Activated T-cell treated with anti-CD3 and anti-CD28 coated beads, Interleukin-2, amount 50 U/mL, for 24 hours (primary cell): ENCODE measurements around the gene DMRTA2.

Experiments used
- DNase-seq: peaks from one replicate; pipeline ENCODE4 v3.0.0-alpha.2; 2020
- H3K27ac Mint-ChIP-seq: 2 replicates; pipeline ENCODE4 v1.8.0; 2020; ENCODE audit warnings: mild to moderate bottlenecking, mixed read lengths
- H3K27me3 Mint-ChIP-seq: 2 replicates; pipeline ENCODE4 v1.8.0; 2020; ENCODE audit warnings: mixed read lengths
- H3K36me3 Mint-ChIP-seq: 2 replicates; pipeline ENCODE4 v1.8.0; 2020; ENCODE audit warnings: low read depth, mixed read lengths
- H3K4me1 Mint-ChIP-seq: 2 replicates; pipeline ENCODE4 v1.8.0; 2020; ENCODE audit warnings: low read depth, mixed read lengths
- H3K4me3 Mint-ChIP-seq: 2 replicates; pipeline ENCODE4 v1.8.0; 2020; ENCODE audit warnings: mild to moderate bottlenecking, moderate library complexity, mixed read lengths
- H3K9me3 Mint-ChIP-seq: 2 replicates; pipeline ENCODE4 v1.8.0; 2020; ENCODE audit warnings: mixed read lengths

DMRTA2 gene

GRCh38 chr1:50422946-50423669 lies at the start of gene DMRTA2:
Gene DMRTA2 (minus strand): TSS chr1:50423443. CDS start chr1:50421536, 1,907 bp downstream.
- Mint-ChIP-seq H3K9me3 (no peaks in the 10 kb centered on the region), H3K27ac (peak within 1 kb of the TSS; percentile 71), H3K36me3 (no peaks in the 10 kb centered on the region), H3K4me1 (peaks cover 64% of the 10 kb centered on the region), H3K27me3 (peaks cover 87% of the 10 kb centered on the region), H3K4me3 (peak within 1 kb of the TSS; percentile 70)
- DNase-seq: peak; percentile 41

GRCh38 chr1:50471967-50472366 lies 48.7 kb upstream of the DMRTA2 start:
- Mint-ChIP-seq H3K36me3 (peaks cover 58% of the 10 kb centered on the region), H3K4me1 (no peaks in the 10 kb centered on the region), H3K27ac (no peak overlapping the region), H3K27me3 (no peaks in the 10 kb centered on the region), H3K9me3 (no peaks in the 10 kb centered on the region), H3K4me3 (no peak overlapping the region)
- DNase-seq: no peak

DNA sequence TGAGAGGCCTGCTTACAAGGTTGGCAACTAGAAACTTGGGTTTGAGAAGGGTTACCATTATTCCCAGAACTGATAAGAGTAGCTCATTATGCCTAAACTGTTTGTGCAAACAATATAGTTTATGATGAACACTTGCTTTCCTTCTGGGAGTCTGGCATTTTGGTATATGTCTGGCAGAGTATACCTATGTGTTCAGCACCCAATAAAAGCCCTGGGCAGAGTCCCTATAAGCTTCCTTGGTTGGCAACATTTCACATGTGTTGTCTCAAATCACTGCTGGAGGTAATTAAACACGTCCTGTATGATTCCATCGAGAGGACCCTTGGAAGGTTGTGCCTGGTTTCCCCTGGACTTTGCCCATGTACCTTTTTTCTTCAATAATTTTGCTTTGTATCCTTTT lies 39.7 kb upstream of the DMRTA2 start:
- no peak overlapping the region for H3K27ac Mint-ChIP-seq
- no peaks in the 10 kb centered on the region for H3K9me3 Mint-ChIP-seq
- H3K4me1 Mint-ChIP-seq: no peaks in the 10 kb centered on the region
- H3K4me3 Mint-ChIP-seq: no peak overlapping the region
- no peaks in the 10 kb centered on the region for H3K27me3 Mint-ChIP-seq
- no peak for DNase-seq
- peaks cover 23% of the 10 kb centered on the region for H3K36me3 Mint-ChIP-seq

GRCh38 chr1:50458507-50458906 lies 35.3 kb upstream of the DMRTA2 start:
- Mint-ChIP-seq H3K27me3 (no peaks in the 10 kb centered on the region), H3K9me3 (no peaks in the 10 kb centered on the region), H3K36me3 (peaks cover 32% of the 10 kb centered on the region), H3K27ac (no peak overlapping the region), H3K4me3 (no peak overlapping the region), H3K4me1 (peaks cover 7% of the 10 kb centered on the region)
- no peak for DNase-seq

DNA sequence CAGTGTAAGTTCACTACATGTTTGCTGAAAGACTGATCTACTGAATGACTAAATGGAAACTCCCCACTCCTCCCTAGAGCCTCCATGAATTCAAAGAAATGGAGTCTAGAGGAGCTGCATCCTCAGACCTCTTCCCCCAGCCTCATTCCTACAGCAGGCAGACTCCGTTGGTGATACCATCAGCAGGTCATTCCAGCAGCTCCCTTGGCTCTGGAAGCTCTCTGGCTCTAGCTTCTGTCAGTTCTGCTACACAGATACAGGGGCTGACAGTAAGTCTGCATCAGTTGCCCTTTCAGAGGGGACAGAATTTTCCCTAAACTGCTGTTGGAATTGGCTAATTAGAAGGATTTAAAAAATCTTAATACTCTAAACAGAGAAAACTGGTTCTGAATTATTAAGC lies 31.7 kb upstream of the DMRTA2 start:
- DNase-seq: no peak
- H3K4me3 Mint-ChIP-seq: no peak overlapping the region
- H3K27me3 Mint-ChIP-seq: no peaks in the 10 kb centered on the region
- H3K9me3 Mint-ChIP-seq: no peaks in the 10 kb centered on the region
- no peak overlapping the region for H3K27ac Mint-ChIP-seq
- peaks cover 30% of the 10 kb centered on the region for H3K4me1 Mint-ChIP-seq
- H3K36me3 Mint-ChIP-seq: peaks cover 25% of the 10 kb centered on the region

DNA sequence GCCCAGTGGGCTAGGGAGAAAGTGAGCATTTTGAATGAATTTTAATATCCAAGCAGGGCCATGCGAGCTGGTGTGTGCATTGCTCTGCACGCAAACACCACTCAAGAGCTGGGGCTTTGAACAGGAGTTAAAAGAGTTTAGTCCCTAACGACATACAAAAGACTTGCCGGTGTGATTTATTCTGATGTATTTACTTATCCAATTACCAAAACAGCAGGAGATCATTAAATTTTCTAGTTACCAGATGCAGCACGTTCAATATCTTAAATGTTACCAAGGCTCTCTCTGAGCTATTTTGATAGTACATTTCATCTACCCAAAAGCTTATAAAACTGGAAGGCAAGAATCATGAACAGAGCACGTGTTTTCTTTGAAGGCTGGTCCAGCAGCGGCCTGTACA lies 30.0 kb upstream of the DMRTA2 start:
- Mint-ChIP-seq H3K27ac (no peak overlapping the region), H3K27me3 (no peaks in the 10 kb centered on the region), H3K36me3 (peaks cover 28% of the 10 kb centered on the region), H3K4me3 (no peak overlapping the region), H3K9me3 (no peaks in the 10 kb centered on the region), H3K4me1 (peaks cover 30% of the 10 kb centered on the region)
- DNase-seq: no peak

- no peak for DNase-seq
- Mint-ChIP-seq H3K36me3 (peaks cover 28% of the 10 kb centered on the region), H3K9me3 (no peaks in the 10 kb centered on the region), H3K27me3 (no peaks in the 10 kb centered on the region), H3K27ac (no peak overlapping the region), H3K4me3 (no peak overlapping the region), H3K4me1 (peaks cover 30% of the 10 kb centered on the region)
These were observed 29.5 kb upstream of the DMRTA2 start for GRCh38 chr1:50452700-50453099.

DNA sequence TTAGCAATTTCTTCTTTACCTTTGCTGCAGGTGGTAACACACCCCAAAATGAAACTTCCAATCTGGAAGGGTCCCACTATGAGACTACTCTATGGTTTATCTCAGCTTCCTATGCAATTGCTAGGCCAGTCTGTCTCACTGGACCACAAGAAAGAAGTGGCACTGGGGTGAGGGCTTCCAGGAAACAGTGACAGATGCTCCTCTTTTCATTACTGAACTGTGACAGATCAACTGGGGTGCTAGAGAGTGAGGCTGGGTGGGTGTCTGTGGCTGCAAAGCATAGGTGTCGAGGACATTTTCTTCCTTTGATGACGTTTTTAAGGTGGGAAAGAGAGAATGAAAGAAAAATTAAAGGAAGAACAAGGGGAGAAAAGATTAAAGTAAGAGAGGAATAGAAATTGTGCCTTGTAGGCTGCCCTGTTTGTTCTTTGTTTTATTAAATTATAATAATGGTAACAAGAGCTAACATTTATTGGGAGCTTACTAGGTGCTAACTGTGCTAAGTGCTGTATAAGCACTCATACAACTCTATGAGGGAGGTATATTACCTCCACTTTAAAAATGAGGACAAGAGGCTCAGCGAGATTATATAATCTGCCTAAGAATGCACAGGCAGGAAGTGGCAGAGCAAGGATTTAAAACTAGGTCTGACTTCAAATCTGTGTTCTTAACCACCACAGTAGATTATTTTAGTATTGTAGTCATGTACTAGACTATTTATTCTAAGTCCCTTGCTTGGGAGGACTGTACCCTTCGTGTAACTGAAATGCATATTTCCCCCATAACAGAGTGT lies 27.8 kb upstream of the DMRTA2 start:
- H3K27ac Mint-ChIP-seq: no peak overlapping the region
- DNase-seq: no peak
- H3K36me3 Mint-ChIP-seq: peaks cover 17% of the 10 kb centered on the region
- H3K4me1 Mint-ChIP-seq: peaks cover 30% of the 10 kb centered on the region
- H3K4me3 Mint-ChIP-seq: no peak overlapping the region
- H3K27me3 Mint-ChIP-seq: no peaks in the 10 kb centered on the region
- no peaks in the 10 kb centered on the region for H3K9me3 Mint-ChIP-seq

- Mint-ChIP-seq H3K9me3 (no peaks in the 10 kb centered on the region), H3K36me3 (peaks cover 24% of the 10 kb centered on the region), H3K27me3 (no peaks in the 10 kb centered on the region), H3K4me3 (no peak overlapping the region), H3K4me1 (peaks cover 19% of the 10 kb centered on the region), H3K27ac (no peak overlapping the region)
- no peak for DNase-seq
These were observed 24.7 kb upstream of the DMRTA2 start for GRCh38 chr1:50447961-50448360.

- no peak overlapping the region for H3K4me3 Mint-ChIP-seq
- H3K9me3 Mint-ChIP-seq: no peaks in the 10 kb centered on the region
- H3K27me3 Mint-ChIP-seq: no peaks in the 10 kb centered on the region
- H3K4me1 Mint-ChIP-seq: no peaks in the 10 kb centered on the region
- DNase-seq: no peak
- no peak overlapping the region for H3K27ac Mint-ChIP-seq
- peaks cover 67% of the 10 kb centered on the region for H3K36me3 Mint-ChIP-seq
These were observed 17.9 kb upstream of the DMRTA2 start for GRCh38 chr1:50441183-50441582.

DNA sequence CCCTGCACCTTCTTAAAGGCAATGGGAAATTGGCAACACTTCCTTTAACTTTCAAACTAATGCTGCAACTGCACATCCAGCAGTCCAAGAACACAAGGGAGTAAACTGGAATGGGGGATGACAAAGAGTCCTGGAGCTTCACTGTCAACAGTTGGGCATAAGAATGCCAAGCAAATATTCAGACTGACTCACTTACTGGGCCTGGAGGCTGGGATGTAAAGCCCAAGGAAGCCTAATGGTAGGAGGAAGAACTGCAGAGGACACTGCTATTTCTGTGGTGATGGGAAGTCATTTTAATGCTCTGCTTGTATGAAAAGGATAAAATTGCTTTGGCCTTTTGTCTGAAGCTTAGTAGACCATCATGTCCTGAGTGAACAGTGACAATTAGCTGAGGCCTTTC lies 15.7 kb upstream of the DMRTA2 start:
- Mint-ChIP-seq H3K9me3 (no peaks in the 10 kb centered on the region), H3K27ac (no peak overlapping the region), H3K4me3 (no peak overlapping the region), H3K4me1 (no peaks in the 10 kb centered on the region), H3K27me3 (no peaks in the 10 kb centered on the region), H3K36me3 (peaks cover 59% of the 10 kb centered on the region)
- no peak for DNase-seq

DNA sequence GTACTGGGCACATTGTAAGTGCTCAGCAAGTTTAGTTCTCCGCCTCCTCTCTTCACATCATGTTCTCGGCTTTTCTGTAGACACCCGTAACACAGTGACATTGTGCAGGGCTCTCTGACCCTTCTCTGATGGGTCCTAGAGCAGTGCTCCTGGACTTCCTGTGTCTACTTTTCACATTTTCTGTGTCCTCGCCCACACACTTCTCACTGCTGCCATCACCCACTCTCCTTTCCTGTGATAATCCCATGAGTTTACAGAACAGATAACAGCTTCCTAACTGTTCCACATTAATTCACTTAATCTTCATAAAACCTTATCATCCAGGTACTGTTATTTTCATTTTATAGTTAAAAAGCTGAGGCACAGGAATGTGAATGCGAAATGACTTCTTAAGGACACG lies 13.2 kb upstream of the DMRTA2 start:
- H3K36me3 Mint-ChIP-seq: peaks cover 40% of the 10 kb centered on the region
- peak overlapping the region; percentile 45 for H3K27ac Mint-ChIP-seq
- peaks cover 14% of the 10 kb centered on the region for H3K27me3 Mint-ChIP-seq
- no peak overlapping the region for H3K4me3 Mint-ChIP-seq
- DNase-seq: no peak
- H3K4me1 Mint-ChIP-seq: no peaks in the 10 kb centered on the region
- no peaks in the 10 kb centered on the region for H3K9me3 Mint-ChIP-seq

DNA sequence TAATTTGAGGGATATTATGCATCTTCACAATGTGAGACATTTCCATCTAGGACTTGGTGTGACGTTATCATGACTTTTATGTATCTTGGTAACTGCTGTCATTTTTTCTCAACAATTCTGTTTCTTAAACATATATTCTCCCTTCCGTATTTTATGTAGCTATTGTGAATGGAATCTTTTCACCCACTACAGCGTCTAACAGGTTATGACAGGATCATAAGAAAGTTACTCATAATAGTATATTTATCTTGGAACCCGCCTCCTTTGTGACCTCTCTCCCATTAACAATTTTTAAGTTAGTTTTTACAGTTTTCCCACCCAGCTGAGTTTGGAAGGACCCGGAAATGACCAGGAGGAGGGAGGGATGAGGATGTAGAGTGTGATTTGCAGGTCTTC lies 6.8 kb upstream of the DMRTA2 start:
- no peak overlapping the region for H3K27ac Mint-ChIP-seq
- H3K4me3 Mint-ChIP-seq: no peak overlapping the region
- no peaks in the 10 kb centered on the region for H3K9me3 Mint-ChIP-seq
- DNase-seq: no peak
- H3K27me3 Mint-ChIP-seq: peaks cover 76% of the 10 kb centered on the region
- H3K4me1 Mint-ChIP-seq: peaks cover 23% of the 10 kb centered on the region
- H3K36me3 Mint-ChIP-seq: no peaks in the 10 kb centered on the region

- no peaks in the 10 kb centered on the region for H3K36me3 Mint-ChIP-seq
- no peak overlapping the region for H3K27ac Mint-ChIP-seq
- peaks cover 40% of the 10 kb centered on the region for H3K4me1 Mint-ChIP-seq
- H3K9me3 Mint-ChIP-seq: no peaks in the 10 kb centered on the region
- H3K27me3 Mint-ChIP-seq: peaks cover 95% of the 10 kb centered on the region
- no peak overlapping the region for H3K4me3 Mint-ChIP-seq
- DNase-seq: peak; percentile 34
These were observed 4.9 kb upstream of the DMRTA2 start for GRCh38 chr1:50427818-50428779.
